ENCODE data around the gene NOP9. TPM values are rescaled to one million over a fixed set of nuclear protein-coding genes. Genes with fewer than 3 reads are reported as not detected.

NOP9 gene
- total RNA-seq, 1 experiment from 2014 or later: 25.3 TPM

- Histone ChIP-seq H3K27me3 (ENCODE audit: control insufficient read depth, insufficient read depth, low read length) (no peaks in the 10 kb centered on the region), H3K4me1 (ENCODE audit: control insufficient read depth, insufficient read depth, low read length) (no peaks in the 10 kb centered on the region), H3K36me3 (ENCODE audit: control insufficient read depth, insufficient read depth, low read length) (no peaks in the 10 kb centered on the region), H3K27ac (ENCODE audit: low read length) (no peak overlapping the region), H3K9me3 (ENCODE audit: control insufficient read depth, insufficient read depth, low read depth, low read length) (no peaks in the 10 kb centered on the region), H3K4me3 (ENCODE audit: low read depth in 2 of 2, low read length in 2 of 2) (no peak overlapping the region)
- ChIA-PET CTCF (no interaction called here), POLR2A (no interaction called here)
- no TSS peak for BruUV-seq (replicated peaks)
- TF ChIP-seq TCF7L2 (IDR thresholded peaks at IDR 0.05; ENCODE audit: low read depth, low read length): no peak
- no peak for TF ChIP-seq SIN3A (IDR thresholded peaks at IDR 0.05; ENCODE audit: borderline replicate concordance, insufficient read depth, low read depth, low read length)
- TF ChIP-seq POLR2AphosphoS5 (IDR thresholded peaks at IDR 0.05; ENCODE audit: low read depth, low read length): no peak
- in situ Hi-C loops (cut with HindIII; ENCODE audit: low pct_unique_long_range_greater_than_20kb, low sequenced_read_pairs): no loop called here
- intact Hi-C loops (cut with micrococcal nuclease; ENCODE audit: unreplicated experiment): no loop called here
- DNase-seq (ENCODE audit: low read depth, low spot score) (no peak), ATAC-seq (no peak)
These were observed 45.7 kb upstream of the NOP9 start for GRCh38 chr14:24253936-24254335.

DNA sequence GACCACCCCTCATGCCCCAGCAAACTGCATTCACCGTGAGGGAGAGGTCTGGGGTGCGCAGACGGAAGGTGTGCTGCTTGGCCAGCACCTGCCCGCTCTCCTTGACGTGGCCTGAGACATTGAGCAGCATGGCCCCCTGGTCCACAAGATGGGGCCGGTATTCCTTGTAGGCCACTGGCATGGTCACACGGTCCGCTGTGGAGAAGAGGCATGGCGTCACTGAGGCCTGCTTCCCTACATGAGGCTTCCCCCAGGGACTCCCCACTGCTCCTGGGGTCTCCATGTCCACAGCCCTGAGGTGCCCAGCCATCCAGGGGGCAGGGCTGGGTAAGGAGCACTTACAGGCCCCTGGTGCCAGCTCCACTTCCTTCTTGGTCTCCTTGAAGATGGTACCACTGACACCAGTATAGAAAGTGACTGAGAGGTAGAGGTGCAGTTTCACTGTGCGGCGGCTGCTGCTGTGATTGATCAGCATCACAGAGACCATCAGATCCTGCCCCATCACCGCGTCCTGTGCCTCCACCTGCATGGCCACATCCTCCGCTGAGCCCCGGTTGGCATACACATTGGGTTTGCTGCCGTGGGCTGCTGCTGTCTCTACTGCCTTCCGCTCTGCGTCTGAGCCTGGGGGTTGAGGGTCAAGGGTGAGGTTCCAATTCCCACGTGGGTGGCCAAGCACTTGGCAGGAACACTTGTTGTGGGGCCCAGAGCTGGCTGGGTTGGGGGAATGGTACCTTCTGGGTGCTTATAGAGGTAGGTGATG lies 44.8 kb upstream of the NOP9 start:
- ATAC-seq (no peak), DNase-seq (ENCODE audit: low read depth, low spot score) (no peak)
- Histone ChIP-seq H3K36me3 (ENCODE audit: control insufficient read depth, insufficient read depth, low read length) (no peaks in the 10 kb centered on the region), H3K4me3 (ENCODE audit: low read depth in 2 of 2, low read length in 2 of 2) (no peak overlapping the region), H3K9me3 (ENCODE audit: control insufficient read depth, insufficient read depth, low read depth, low read length) (no peaks in the 10 kb centered on the region), H3K27me3 (ENCODE audit: control insufficient read depth, insufficient read depth, low read length) (no peaks in the 10 kb centered on the region), H3K27ac (ENCODE audit: low read length) (no peak overlapping the region), H3K4me1 (ENCODE audit: control insufficient read depth, insufficient read depth, low read length) (no peaks in the 10 kb centered on the region)
- intact Hi-C loops (cut with micrococcal nuclease; ENCODE audit: unreplicated experiment) (no loop called here), in situ Hi-C loops (cut with HindIII; ENCODE audit: low pct_unique_long_range_greater_than_20kb, low sequenced_read_pairs) (no loop called here)
- no TSS peak for BruUV-seq (replicated peaks)
- ChIA-PET CTCF (no interaction called here), POLR2A (no interaction called here)
- TF ChIP-seq SIN3A (IDR thresholded peaks at IDR 0.05; ENCODE audit: borderline replicate concordance, insufficient read depth, low read depth, low read length) (no peak), CTCF (IDR thresholded peaks at IDR 0.05) (no peak), TCF7L2 (IDR thresholded peaks at IDR 0.05; ENCODE audit: low read depth, low read length) (no peak), POLR2AphosphoS5 (IDR thresholded peaks at IDR 0.05; ENCODE audit: low read depth, low read length) (no peak), REST (IDR thresholded peaks at IDR 0.05; ENCODE audit: insufficient read depth in 1 of 2, low read depth in 2 of 2, low read length in 1 of 2) (no peak)

GRCh38 chr14:24255438-24255837 lies 44.2 kb upstream of the NOP9 start:
- TF ChIP-seq SIN3A (IDR thresholded peaks at IDR 0.05; ENCODE audit: borderline replicate concordance, insufficient read depth, low read depth, low read length) (no peak), TCF7L2 (IDR thresholded peaks at IDR 0.05; ENCODE audit: low read depth, low read length) (no peak), CTCF (IDR thresholded peaks at IDR 0.05) (no peak), REST (IDR thresholded peaks at IDR 0.05; ENCODE audit: insufficient read depth in 1 of 2, low read depth in 2 of 2, low read length in 1 of 2) (no peak), POLR2AphosphoS5 (IDR thresholded peaks at IDR 0.05; ENCODE audit: low read depth, low read length) (no peak)
- intact Hi-C loops (cut with micrococcal nuclease; ENCODE audit: unreplicated experiment): no loop called here
- Histone ChIP-seq H3K9me3 (ENCODE audit: control insufficient read depth, insufficient read depth, low read depth, low read length) (no peaks in the 10 kb centered on the region), H3K36me3 (ENCODE audit: control insufficient read depth, insufficient read depth, low read length) (no peaks in the 10 kb centered on the region), H3K4me3 (ENCODE audit: low read depth in 2 of 2, low read length in 2 of 2) (no peak overlapping the region), H3K27ac (ENCODE audit: low read length) (no peak overlapping the region), H3K27me3 (ENCODE audit: control insufficient read depth, insufficient read depth, low read length) (no peaks in the 10 kb centered on the region), H3K4me1 (ENCODE audit: control insufficient read depth, insufficient read depth, low read length) (no peaks in the 10 kb centered on the region)
- ChIA-PET CTCF (interaction anchor here (0.5 kb wide), 1 partner anchor 43 kb away, joined by 3 read pairs; no protein-coding TSS in a partner anchor), POLR2A (no interaction called here)
- BruUV-seq (replicated peaks): no TSS peak
- in situ Hi-C loops (cut with HindIII; ENCODE audit: low pct_unique_long_range_greater_than_20kb, low sequenced_read_pairs): no loop called here
- no peak for ATAC-seq
- no peak for DNase-seq (ENCODE audit: low read depth, low spot score)
